NCI-H345 (cell line): ENCODE results near the gene NCOA1.
A peak's percentile ranks its signal among the peaks of the same experiment; 100 is the strongest.
"Not testable (repeated sequence)": the region's sequence is repeated elsewhere in the genome, so short reads cannot be mapped to it uniquely, and the experiment has no call there.

Experiments
- DNase-seq: peaks from one replicate; lab custom pipeline; 2025; lab: John Stamatoyannopoulos, UW

The NCOA1 gene

GRCh38 chr2:24632172-24632571, 141.1 kb downstream of the NCOA1 start:
- DNase-seq, result no peak

GRCh38 chr2:24635181-24635580, 144.1 kb downstream of the NCOA1 start:
- no peak for DNase-seq

- no peak for DNase-seq
Observed at GRCh38 chr2:24638568-24638967, 147.5 kb downstream of the NCOA1 start.

- DNase-seq, result peak; percentile 33
Observed at GRCh38 chr2:24642351-24642750, 151.3 kb downstream of the NCOA1 start.

- no peak for DNase-seq
Observed at GRCh38 chr2:24643051-24643450, 152.0 kb downstream of the NCOA1 start.

- DNase-seq, result no peak
Observed at GRCh38 chr2:24644032-24644431, 153.0 kb downstream of the NCOA1 start.

GRCh38 chr2:24650997-24651642, 160.1 kb downstream of the NCOA1 start:
- DNase-seq, result no peak

GRCh38 chr2:24651643-24652003, 160.6 kb downstream of the NCOA1 start:
- no peak for DNase-seq

- no peak for DNase-seq
Observed at GRCh38 chr2:24652265-24653182, 161.5 kb downstream of the NCOA1 start.

- DNase-seq, result no peak
Observed at GRCh38 chr2:24657818-24658217, 166.8 kb downstream of the NCOA1 start.

- DNase-seq, result peak; percentile 11
Observed at GRCh38 chr2:24658531-24659202, 167.6 kb downstream of the NCOA1 start.

GRCh38 chr2:24659862-24660261, 168.8 kb downstream of the NCOA1 start:
- DNase-seq, result peak; percentile 20

GRCh38 chr2:24667542-24667941, 176.5 kb downstream of the NCOA1 start:
- DNase-seq, result no peak

- DNase-seq, result no peak
Observed at GRCh38 chr2:24671230-24671629, 180.2 kb downstream of the NCOA1 start.

GRCh38 chr2:24672589-24672988, 181.5 kb downstream of the NCOA1 start:
- no peak for DNase-seq

- DNase-seq, result no peak
Observed at GRCh38 chr2:24675338-24675737, 184.3 kb downstream of the NCOA1 start.

- no peak for DNase-seq
Observed at GRCh38 chr2:24676493-24676892, 185.4 kb downstream of the NCOA1 start.

GRCh38 chr2:24678066-24678465, 187.0 kb downstream of the NCOA1 start:
- not testable (repeated sequence) for DNase-seq

GRCh38 chr2:24680196-24680595, 189.1 kb downstream of the NCOA1 start:
- DNase-seq, result no peak

GRCh38 chr2:24682304-24682703, 191.2 kb downstream of the NCOA1 start:
- DNase-seq, result no peak

- DNase-seq, result no peak
Observed at GRCh38 chr2:24683408-24683807, 192.4 kb downstream of the NCOA1 start.

- DNase-seq, result no peak
Observed at GRCh38 chr2:24690524-24690923, 199.5 kb downstream of the NCOA1 start.

GRCh38 chr2:24691806-24692205, 200.8 kb downstream of the NCOA1 start:
- no peak for DNase-seq
